ENCODE data around the gene TMEM231. TPM values are rescaled to one million over a fixed set of nuclear protein-coding genes. Genes with fewer than 3 reads are reported as not detected.
"Not testable (repeated sequence)": the region's sequence is repeated elsewhere in the genome, so short reads cannot be mapped to it uniquely, and the experiment has no call there.

TMEM231 gene
- total RNA-seq, 1 donor from 2014 or later = 4.6 TPM

GRCh38 chr16:75501359-75501758 is 54.7 kb downstream of the TMEM231 start:
- intact Hi-C loops (cut with micrococcal nuclease) = no loop called here
- ATAC-seq (no peak), DNase-seq (no peak)

DNA sequence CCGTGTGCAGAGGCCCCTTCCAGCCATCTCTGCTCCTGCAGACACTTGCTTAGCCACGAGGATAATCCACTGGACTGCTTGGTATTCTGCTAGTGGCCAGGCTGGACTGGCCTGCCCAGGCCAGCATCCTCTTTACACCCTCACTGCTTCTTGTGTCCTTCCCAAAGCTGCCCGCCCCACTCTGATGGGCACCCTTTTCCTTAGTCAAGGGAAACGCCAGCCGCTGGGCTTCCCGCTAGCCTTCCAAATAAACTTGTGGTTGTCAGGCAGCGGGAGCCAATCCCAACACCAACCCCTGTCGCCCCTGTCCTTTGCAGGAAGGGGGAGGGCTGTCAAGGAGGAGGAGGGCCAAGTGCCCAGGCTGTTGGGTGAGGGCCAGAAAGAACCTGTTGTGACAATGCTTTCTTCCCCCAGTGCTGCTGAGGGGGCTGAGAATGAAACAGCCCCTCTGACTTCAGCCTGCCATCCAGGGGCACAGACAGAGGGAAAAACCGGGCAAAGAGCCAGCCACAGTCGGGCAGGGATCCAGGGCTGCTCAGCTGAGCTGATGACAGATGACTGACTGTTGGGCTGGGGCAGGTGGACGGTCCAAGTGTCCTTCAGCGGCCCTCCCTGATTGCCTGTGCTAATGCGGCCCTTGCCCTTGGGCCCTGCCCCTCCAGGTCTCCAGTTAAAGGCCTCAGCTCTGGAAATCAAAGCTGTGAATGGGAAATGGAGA is 57.3 kb downstream of the TMEM231 start:
- DNase-seq = peak; percentile 87
- intact Hi-C loops (cut with micrococcal nuclease) = not testable (repeated sequence)
- peak; percentile 86 for ATAC-seq

GRCh38 chr16:75497558-75497957 is 58.5 kb downstream of the TMEM231 start:
- DNase-seq = no peak
- no peak for ATAC-seq
- intact Hi-C loops (cut with micrococcal nuclease) = no loop called here

DNA sequence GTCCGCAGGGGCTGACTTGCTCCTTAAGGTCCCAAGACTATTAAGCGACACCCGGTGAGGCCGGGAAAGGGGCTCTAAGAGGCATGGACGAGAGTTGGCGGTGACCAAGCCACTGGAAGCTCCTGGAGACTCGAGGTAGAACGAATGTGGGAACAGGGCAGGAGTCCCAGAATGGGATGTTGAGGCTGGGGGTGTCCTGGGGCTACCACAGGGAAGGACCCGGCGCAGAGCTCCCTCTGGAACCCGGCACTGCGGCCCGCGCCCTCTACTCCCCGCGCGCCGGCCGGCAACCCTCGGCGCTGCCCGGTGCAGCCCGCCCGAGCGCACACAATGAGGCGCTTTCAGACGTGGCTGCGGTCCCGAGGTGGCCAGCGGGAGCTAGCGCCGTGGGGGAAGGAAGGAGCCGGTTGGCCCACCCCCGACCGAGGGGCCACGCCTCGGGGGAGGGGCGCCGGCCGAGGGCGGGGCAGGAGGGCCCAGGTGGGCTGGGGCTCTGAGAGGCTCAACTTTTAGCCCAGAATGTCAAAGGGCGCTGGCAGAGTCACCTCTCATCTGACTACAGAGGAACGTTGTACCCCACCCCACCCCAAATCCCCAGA is 60.9 kb downstream of the TMEM231 start, which contains the start of gene CHST6:
Gene CHST6, minus strand, starts transcription at position 366 of the 599 bp plus-strand sequence. CDS start 15,613 bp downstream, outside the sequence.
- ATAC-seq (peak; percentile 69), DNase-seq (peak; percentile 66)
- intact Hi-C loops (cut with micrococcal nuclease) = no loop called here

GRCh38 chr16:75494661-75495075 is 61.4 kb downstream of the TMEM231 start:
- intact Hi-C loops (cut with micrococcal nuclease) = no loop called here
- no peak for DNase-seq
- no peak for ATAC-seq

- no peak for DNase-seq
- ATAC-seq = no peak
- intact Hi-C loops (cut with micrococcal nuclease) = no loop called here
Measured at GRCh38 chr16:75494184-75494583, 61.9 kb downstream of the TMEM231 start.

DNA sequence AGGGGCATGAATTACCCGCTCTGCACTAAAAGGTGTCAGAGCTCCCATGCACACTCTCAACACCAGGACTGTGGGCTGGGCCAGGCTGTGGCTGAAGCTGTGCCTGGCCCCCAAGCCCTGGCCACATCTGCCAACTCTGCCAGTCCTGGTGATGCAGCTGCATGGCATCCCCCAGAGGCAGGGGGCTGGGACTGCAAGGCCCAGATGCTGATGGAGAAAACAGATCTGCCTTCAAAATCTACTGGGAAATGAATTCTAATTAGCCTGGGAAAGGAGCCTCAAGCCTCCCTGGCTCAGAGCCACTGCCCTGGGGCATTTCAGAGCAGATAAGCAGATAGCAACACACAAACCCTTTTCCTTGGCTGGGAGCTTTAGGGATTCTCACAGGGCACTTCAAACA is 64.2 kb downstream of the TMEM231 start:
- ATAC-seq (no peak), DNase-seq (no peak)
- intact Hi-C loops (cut with micrococcal nuclease) = no loop called here

DNA sequence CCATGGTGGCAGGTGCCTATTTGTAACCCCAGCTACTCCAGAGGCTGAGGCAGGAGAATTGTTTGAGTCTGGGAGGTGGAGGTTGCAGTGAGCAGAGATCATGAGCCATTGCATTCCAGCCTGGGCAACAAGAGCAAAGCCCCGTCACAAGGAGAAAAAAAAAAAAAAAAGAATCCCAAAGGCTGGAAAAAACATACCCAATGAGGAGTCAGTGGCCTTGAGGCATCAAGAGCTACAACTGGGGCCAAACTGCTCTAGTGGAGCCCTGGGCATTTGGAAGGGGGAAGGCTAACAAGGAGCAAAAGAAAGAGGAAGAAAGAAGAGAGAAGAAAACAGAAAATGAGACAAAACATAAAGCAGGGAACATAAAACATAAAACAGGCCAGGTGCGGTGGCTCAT is 67.7 kb downstream of the TMEM231 start:
- ATAC-seq = no peak
- intact Hi-C loops (cut with micrococcal nuclease) = no loop called here

More for the DNA sequence above, 67.7 kb downstream of the TMEM231 start:
- no peak for DNase-seq

Other genes with a start within 250 kb of the TMEM231 start
- gene CFDP1, start 122.7 kb downstream of the TMEM231 start, total RNA-seq = 24.7 TPM
- 8.6 TPM for gene TMEM170A, start 91.6 kb downstream of the TMEM231 start, total RNA-seq
- 0.27 TPM for gene CHST6, start 60.8 kb downstream of the TMEM231 start, total RNA-seq
- 0.07 TPM for gene CHST5, start 20.1 kb downstream of the TMEM231 start, total RNA-seq
- gene GABARAPL2, start 10.1 kb upstream of the TMEM231 start, total RNA-seq = 245 TPM
- 19.0 TPM for gene ADAT1, start 67.0 kb upstream of the TMEM231 start, total RNA-seq
- 152 TPM for gene KARS1, start 91.4 kb upstream of the TMEM231 start, total RNA-seq
- gene TERF2IP, start 91.5 kb upstream of the TMEM231 start, total RNA-seq = 56.2 TPM
- gene CPHXL2, start 120.8 kb upstream of the TMEM231 start, total RNA-seq = not detected
- not detected for gene DUXB, start 145.2 kb upstream of the TMEM231 start, total RNA-seq
- gene CPHXL, start 170.2 kb upstream of the TMEM231 start, total RNA-seq = not detected

Data from left ventricle myocardium superior (tissue), 1 donor.